PC-3 (cell line): ENCODE results near the gene ARL3.

ENCODE experiments used
- EZH2 ChIP-seq: fragments of 300-600 bp; sonication (generic); IDR thresholded peaks from one replicate; pipeline ENCODE4 v1.6.1; 2017; ENCODE audit warnings: antibody characterized with exemption, mild to moderate bottlenecking, low read length; ENCODE audit not compliant: unreplicated experiment
- EZH2phosphoT487 ChIP-seq: fragments of 300-600 bp; sonication (generic); IDR thresholded peaks from 2 replicates; pipeline ENCODE4 v1.6.1; 2018; ENCODE audit warnings: mild to moderate bottlenecking, antibody characterized with exemption, low read length, borderline replicate concordance
- TF ChIP-seq, protein P1 (sequence below): fragments of 300-600 bp; sonication (generic); conservative IDR thresholded peaks from 2 replicates; pipeline ENCODE4 v1.5.1; 2017; ENCODE audit warnings: antibody characterized with exemption, low read depth, mild to moderate bottlenecking, low read length

- TF ChIP-seq, protein P1, sequence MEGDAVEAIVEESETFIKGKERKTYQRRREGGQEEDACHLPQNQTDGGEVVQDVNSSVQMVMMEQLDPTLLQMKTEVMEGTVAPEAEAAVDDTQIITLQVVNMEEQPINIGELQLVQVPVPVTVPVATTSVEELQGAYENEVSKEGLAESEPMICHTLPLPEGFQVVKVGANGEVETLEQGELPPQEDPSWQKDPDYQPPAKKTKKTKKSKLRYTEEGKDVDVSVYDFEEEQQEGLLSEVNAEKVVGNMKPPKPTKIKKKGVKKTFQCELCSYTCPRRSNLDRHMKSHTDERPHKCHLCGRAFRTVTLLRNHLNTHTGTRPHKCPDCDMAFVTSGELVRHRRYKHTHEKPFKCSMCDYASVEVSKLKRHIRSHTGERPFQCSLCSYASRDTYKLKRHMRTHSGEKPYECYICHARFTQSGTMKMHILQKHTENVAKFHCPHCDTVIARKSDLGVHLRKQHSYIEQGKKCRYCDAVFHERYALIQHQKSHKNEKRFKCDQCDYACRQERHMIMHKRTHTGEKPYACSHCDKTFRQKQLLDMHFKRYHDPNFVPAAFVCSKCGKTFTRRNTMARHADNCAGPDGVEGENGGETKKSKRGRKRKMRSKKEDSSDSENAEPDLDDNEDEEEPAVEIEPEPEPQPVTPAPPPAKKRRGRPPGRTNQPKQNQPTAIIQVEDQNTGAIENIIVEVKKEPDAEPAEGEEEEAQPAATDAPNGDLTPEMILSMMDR, result no peak
- TF ChIP-seq EZH2, result no peak
- no peak for TF ChIP-seq EZH2phosphoT487
Measured at GRCh38 chr10:102652170-102652916, 61.9 kb downstream of the ARL3 start.
